Astrocyte of the spinal cord (primary cell): ENCODE results near the gene MCEMP1.

Experiments
- DNase-seq: peaks from one replicate; pipeline ENCODE4 v3.0.0; 2011; ENCODE audit warnings: low read depth, low spot score
- H3K4me3 ChIP-seq: 2 replicates; pipeline ENCODE4 v1.5.1; 2011; ENCODE audit warnings: low read depth, mild to moderate bottlenecking, low read length, moderate library complexity
- in situ Hi-C: cut with HindIII; loops from 2 replicates; pipeline ENCODE4 v1.10.0; 2017; ENCODE audit warnings: low sequenced_read_pairs
- TF ChIP-seq, protein P1 (sequence below): IDR thresholded peaks from 2 replicates; pipeline ENCODE4 v1.5.1; 2012; ENCODE audit warnings: low read depth, mild to moderate bottlenecking, low read length, inconsistent platforms

MCEMP1 gene

DNA sequence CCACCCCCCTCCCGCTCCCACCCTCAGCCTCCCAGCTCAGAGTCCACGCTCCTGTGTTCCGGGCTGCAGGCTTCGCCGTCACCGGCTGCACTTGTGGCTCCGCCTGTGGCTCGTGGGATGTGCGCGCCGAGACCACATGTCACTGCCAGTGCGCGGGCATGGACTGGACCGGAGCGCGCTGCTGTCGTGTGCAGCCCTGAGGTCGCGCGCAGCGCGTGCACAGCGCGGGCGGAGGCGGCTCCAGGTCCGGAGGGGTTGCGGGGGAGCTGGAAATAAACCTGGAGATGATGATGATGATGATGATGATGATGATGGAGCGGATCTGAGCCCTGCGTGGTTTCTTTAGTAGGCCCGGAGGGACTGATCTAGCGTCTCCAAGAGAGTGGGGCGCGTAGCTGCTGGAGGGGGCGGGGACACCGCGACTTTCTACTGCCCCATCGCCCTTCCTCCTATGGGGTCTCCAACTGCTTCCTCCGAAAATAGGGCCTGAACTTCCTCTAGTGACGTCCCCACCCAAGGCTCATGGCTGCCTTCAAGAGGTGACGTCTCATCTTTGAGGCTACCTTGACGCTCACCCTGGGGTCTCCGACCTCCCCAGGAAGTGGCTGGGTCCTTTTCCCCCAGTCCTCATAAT lies 6.6 kb upstream of the MCEMP1 start:
- in situ Hi-C loops = no loop called here
- TF ChIP-seq, protein P1, sequence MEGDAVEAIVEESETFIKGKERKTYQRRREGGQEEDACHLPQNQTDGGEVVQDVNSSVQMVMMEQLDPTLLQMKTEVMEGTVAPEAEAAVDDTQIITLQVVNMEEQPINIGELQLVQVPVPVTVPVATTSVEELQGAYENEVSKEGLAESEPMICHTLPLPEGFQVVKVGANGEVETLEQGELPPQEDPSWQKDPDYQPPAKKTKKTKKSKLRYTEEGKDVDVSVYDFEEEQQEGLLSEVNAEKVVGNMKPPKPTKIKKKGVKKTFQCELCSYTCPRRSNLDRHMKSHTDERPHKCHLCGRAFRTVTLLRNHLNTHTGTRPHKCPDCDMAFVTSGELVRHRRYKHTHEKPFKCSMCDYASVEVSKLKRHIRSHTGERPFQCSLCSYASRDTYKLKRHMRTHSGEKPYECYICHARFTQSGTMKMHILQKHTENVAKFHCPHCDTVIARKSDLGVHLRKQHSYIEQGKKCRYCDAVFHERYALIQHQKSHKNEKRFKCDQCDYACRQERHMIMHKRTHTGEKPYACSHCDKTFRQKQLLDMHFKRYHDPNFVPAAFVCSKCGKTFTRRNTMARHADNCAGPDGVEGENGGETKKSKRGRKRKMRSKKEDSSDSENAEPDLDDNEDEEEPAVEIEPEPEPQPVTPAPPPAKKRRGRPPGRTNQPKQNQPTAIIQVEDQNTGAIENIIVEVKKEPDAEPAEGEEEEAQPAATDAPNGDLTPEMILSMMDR = no peak
- DNase-seq = no peak
- no peak overlapping the region for H3K4me3 ChIP-seq

DNA sequence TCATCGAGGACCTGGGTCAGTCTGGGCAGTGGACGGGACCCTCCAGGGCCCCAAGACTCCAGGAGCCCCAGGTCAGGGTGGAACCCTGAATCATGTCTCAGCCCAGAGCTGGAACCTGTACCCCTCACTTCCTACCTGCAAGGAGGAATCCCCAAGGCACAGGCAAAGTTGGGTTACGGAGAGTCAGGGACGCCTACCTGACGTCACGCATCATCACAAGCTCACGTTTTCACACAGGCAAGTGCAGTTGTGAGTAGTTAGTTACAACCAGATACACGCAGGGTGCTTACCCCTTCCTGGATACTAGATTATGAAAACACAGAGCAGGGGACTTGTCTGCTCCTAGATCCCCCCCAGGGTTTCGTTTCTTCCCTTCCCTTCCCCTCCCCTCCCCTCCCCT lies 6.1 kb upstream of the MCEMP1 start:
- in situ Hi-C loops = no loop called here
- TF ChIP-seq, protein P1 = no peak

GRCh38 chr19:7672522-7672921 lies 4.4 kb upstream of the MCEMP1 start:
- H3K4me3 ChIP-seq = no peak overlapping the region
- TF ChIP-seq, protein P1 = no peak
- in situ Hi-C loops = no loop called here
- DNase-seq = no peak

More for the DNA sequence above, 6.1 kb upstream of the MCEMP1 start:
- no peak overlapping the region for H3K4me3 ChIP-seq
- no peak for DNase-seq

DNA sequence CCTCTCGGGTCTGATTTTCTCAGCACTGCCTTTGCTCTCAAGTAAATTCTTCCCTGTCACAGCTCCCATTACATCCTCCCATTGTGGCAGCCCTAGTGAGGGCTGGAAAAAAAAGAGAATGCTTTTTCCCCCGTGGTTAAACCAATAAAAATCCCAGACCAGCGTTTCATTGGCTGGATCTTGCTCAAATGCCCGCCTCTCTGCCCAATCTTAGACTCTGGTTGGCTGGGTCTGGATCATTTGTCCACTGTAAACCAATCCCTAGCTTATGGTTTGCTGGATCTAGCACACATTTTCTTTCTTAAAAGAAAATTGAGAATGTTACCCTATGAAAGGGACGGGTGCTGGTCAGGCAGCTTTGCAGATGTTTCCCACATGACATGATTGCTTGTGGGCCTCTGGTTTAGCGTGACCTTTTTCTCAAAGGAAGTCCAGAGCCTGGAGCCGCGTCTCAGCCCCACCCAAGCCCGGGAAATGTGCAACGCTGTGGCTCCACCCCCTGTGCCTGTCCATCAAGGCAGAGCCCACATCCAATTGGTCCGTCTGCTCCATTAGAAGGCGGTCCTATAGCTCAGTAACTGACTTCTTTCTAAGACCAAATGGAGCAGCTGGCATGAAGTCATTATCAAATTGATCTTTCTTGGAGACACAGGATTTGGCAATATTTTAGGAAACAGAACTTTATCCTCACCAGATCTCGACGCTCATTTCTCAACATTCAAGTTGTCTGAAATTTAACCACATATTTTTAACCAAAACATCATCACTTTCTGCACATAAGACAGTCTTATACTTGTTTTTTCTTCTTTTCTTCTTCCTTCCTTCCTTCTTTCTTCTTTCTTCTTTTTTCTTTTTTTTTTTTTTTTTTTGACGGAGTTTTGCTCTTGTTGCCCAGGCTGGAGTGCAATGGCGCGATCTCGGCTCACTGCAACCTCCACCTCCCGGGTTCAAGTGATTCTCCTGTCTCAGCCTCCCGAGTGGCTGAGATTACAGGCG lies 2.6 kb upstream of the MCEMP1 start:
- no peak overlapping the region for H3K4me3 ChIP-seq
- TF ChIP-seq, protein P1 = no peak
- in situ Hi-C loops = no loop called here
- peak; percentile 29 for DNase-seq

DNA sequence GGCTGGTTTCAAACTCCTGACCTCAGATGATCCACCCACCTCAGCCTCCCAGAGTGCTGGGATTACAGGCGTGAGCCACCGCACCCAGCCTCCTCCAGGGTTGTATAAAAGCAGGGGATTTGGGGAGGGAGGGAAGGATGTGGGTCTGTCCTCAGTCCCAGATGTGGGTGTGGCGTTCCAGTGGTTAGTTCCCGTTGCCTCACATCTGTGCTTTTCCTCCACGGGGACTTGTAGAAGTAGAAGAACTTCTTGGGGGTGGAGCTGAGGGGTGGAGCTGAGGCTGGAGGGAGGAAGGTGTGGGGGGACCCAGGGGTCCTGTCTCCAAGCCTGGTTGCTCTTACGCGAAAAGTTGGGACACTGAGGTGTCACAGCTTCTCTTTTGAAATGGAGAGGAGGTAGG lies 514 bp upstream of the MCEMP1 start:
- TF ChIP-seq, protein P1 = no peak
- no peak overlapping the region for H3K4me3 ChIP-seq
- in situ Hi-C loops = no loop called here
- DNase-seq = no peak

DNA sequence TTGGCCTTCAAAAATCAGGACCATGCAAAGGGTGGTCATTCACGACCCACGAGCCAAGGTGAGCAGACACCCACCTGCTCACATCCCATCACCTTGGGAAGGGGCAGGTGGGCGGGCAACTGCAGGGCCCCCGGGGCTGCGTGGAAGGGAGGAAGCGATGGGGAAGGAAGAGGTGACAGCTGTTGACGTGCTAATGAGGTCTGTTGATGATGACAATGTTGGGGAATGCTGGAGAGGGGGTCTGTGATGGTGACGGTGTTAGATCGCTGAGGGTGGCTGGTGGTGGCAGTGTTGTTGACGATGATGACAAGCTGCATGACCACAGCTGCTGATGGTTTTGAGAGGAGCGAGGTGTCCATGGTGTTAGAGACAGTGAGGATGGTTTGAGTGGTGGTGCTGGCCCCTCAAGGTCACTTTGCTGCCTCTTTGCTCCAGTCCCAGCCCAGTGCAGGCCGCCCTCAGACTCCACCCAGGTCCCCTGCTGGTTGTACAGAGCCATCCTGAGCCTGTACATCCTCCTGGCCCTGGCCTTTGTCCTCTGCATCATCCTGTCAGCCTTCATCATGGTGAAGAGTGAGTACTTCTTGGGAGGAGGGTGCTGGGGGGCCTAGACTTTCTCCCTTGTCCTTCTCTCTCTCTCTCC lies 900 bp downstream of the MCEMP1 start:
- no peak overlapping the region for H3K4me3 ChIP-seq
- in situ Hi-C loops = no loop called here
- TF ChIP-seq, protein P1 = no peak
- DNase-seq = no peak
